ENCODE measurements around the gene EDA2R. TPM values are rescaled to one million over a fixed set of nuclear protein-coding genes. Genes with fewer than 3 reads are reported as not detected.

The EDA2R gene
- total RNA-seq, 4 donors from 2014 or later = 3.2 to 12.0 (median 9.8) TPM; not detected in 1

DNA sequence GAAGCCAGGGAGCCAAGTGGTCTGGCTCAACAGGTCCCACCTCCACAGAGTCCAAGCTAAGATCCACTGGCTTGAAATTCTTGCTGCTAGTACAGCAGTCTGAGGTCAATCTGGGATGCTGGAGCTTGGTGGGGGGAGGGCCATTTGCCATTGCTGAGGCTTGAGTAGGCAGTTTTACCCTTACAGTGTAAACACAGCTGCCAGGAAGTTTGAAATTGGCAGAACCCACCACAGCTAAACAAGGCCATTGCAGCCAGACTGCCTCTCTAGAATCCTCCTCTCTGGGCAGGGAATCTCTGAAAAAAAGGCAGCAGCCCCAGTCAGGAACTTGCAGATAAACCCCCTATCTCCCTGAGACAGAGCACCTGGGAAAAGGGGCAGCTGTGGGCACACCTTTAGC, 84.9 kb downstream of the EDA2R start:
- Histone ChIP-seq H3K9me3 (no peaks in the 10 kb centered on the region), H3K4me3 (no peak overlapping the region), H3K4me1 (no peaks in the 10 kb centered on the region), H3K36me3 (no peaks in the 10 kb centered on the region), H3K27me3 (no peaks in the 10 kb centered on the region), H3K27ac (no peak overlapping the region)
- no peak for DNase-seq
- TF ChIP-seq, protein P1, sequence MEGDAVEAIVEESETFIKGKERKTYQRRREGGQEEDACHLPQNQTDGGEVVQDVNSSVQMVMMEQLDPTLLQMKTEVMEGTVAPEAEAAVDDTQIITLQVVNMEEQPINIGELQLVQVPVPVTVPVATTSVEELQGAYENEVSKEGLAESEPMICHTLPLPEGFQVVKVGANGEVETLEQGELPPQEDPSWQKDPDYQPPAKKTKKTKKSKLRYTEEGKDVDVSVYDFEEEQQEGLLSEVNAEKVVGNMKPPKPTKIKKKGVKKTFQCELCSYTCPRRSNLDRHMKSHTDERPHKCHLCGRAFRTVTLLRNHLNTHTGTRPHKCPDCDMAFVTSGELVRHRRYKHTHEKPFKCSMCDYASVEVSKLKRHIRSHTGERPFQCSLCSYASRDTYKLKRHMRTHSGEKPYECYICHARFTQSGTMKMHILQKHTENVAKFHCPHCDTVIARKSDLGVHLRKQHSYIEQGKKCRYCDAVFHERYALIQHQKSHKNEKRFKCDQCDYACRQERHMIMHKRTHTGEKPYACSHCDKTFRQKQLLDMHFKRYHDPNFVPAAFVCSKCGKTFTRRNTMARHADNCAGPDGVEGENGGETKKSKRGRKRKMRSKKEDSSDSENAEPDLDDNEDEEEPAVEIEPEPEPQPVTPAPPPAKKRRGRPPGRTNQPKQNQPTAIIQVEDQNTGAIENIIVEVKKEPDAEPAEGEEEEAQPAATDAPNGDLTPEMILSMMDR (IDR thresholded peaks at IDR 0.05) = no peak
- no peak for TF ChIP-seq POLR2A (IDR thresholded peaks at IDR 0.05)
- intact Hi-C loops (cut with DNase I; ENCODE audit: low total_unique reads) = no loop called here

- H3K4me1 ChIP-seq = no peaks in the 10 kb centered on the region
- no peak for DNase-seq
- no peaks in the 10 kb centered on the region for H3K27me3 ChIP-seq
- H3K36me3 ChIP-seq = no peaks in the 10 kb centered on the region
- H3K9me3 ChIP-seq = no peaks in the 10 kb centered on the region
- H3K4me3 ChIP-seq = no peak overlapping the region
- TF ChIP-seq, protein P1 (IDR thresholded peaks at IDR 0.05) = no peak
- no peak for TF ChIP-seq POLR2A (IDR thresholded peaks at IDR 0.05)
- intact Hi-C loops (cut with DNase I; ENCODE audit: low total_unique reads) = no loop called here
- no peak overlapping the region for H3K27ac ChIP-seq
These were observed 91.0 kb downstream of the EDA2R start for GRCh38 chrX:66547847-66548369.

Small RNAs within 50 kb of the gene (small RNA-seq; reads per million reads assigned to genes)
- not detected for gene RNU6-394P

Measured in uterus (tissue), 4 donors.